SH-SY5Y (cell line): ENCODE data around the gene PSMA7.

Experiments
- GATA2 ChIP-seq: IDR thresholded peaks from 2 replicates; pipeline ENCODE4 v1.6.1; 2011; ENCODE audit warnings: mild to moderate bottlenecking, low read depth, low read length
- GATA3 ChIP-seq: IDR thresholded peaks from 2 replicates; pipeline ENCODE4 v1.6.1; 2011; ENCODE audit warnings: low read depth, mild to moderate bottlenecking, low read length, moderate library complexity

DNA sequence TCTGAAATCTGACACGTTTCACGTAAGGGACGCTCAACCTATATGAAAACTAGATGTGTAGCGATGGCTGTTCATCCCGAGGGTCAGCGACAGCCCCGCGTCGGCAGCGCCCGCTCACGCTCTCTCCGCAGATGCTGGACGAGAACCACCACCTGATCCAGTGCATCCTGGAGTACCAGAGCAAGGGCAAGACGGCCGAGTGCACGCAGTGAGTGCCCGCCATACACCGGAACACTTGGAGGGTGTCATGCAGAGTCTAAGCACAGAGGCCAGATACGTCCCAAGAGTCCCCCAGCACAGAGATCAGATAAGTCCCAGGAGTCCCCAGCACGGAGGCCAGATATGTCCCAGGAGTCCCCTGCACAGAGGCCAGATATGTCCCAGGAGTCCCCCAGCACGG, 15.3 kb upstream of the PSMA7 start:
- TF ChIP-seq GATA2: no peak
- no peak for TF ChIP-seq GATA3
